OCI-LY1 (cell line): ENCODE results near the gene TRAPPC13.

Experiments
- H2AFZ ChIP-seq: fragments of 200-600 bp; sonication (generic), shearing (Covaris generic); 2 replicates; pipeline ENCODE4 v1.6.0; 2014; ENCODE audit warnings: antibody characterized with exemption, mild to moderate bottlenecking, low read length
- H3F3A ChIP-seq: fragments of 200-600 bp; sonication (generic), shearing (Covaris generic); 2 replicates; pipeline ENCODE4 v1.6.0; 2014; ENCODE audit warnings: mild to moderate bottlenecking, antibody characterized with exemption, low read length, moderate library complexity; ENCODE audit not compliant: insufficient read depth
- H3K27ac ChIP-seq: fragments of 200-600 bp; sonication (generic); 2 replicates; pipeline ENCODE4 v1.5.1; 2014; ENCODE audit warnings: low read length, mixed run types, mild to moderate bottlenecking, low read depth; ENCODE audit not compliant: poor library complexity, severe bottlenecking
- H3K27me3 ChIP-seq: fragments of 200-600 bp; sonication (generic); 2 replicates; pipeline ENCODE4 v1.6.0; 2014; ENCODE audit warnings: antibody characterized with exemption, mild to moderate bottlenecking, low read length, moderate library complexity; ENCODE audit not compliant: insufficient read depth
- H3K36me3 ChIP-seq: fragments of 200-600 bp; sonication (generic); 2 replicates; pipeline ENCODE4 v1.6.1; 2014; ENCODE audit warnings: mild to moderate bottlenecking, antibody characterized with exemption, low read length, moderate library complexity, mixed read lengths; ENCODE audit not compliant: insufficient read depth
- H3K4me1 ChIP-seq: fragments of 200-600 bp; sonication (generic); 2 replicates; pipeline ENCODE4 v1.5.1; 2014; ENCODE audit warnings: mild to moderate bottlenecking, low read length, moderate library complexity; ENCODE audit not compliant: insufficient read depth, severe bottlenecking
- H3K4me2 ChIP-seq: fragments of 200-600 bp; sonication (generic), shearing (Covaris generic); 2 replicates; pipeline ENCODE4 v1.6.1; 2014; ENCODE audit warnings: low read length
- H3K4me3 ChIP-seq: fragments of 200-600 bp; sonication (generic); 2 replicates; pipeline ENCODE4 v1.5.1; 2014; ENCODE audit warnings: low read length, low read depth, mild to moderate bottlenecking, mixed read lengths; ENCODE audit not compliant: poor library complexity, severe bottlenecking
- H3K79me2 ChIP-seq: fragments of 200-600 bp; shearing (Covaris generic); 2 replicates; pipeline ENCODE4 v1.6.1; 2016; ENCODE audit warnings: mixed run types, low read length, mixed read lengths; ENCODE audit not compliant: insufficient read depth
- H3K9ac ChIP-seq: fragments of 200-600 bp; sonication (generic), shearing (Covaris generic); 2 replicates; pipeline ENCODE4 v1.6.1; 2014; ENCODE audit warnings: mild to moderate bottlenecking, low read length, mixed read lengths
- H3K9me2 ChIP-seq: fragments of 200-600 bp; sonication (generic), shearing (Covaris generic); 2 replicates; pipeline ENCODE4 v1.6.1; 2014; ENCODE audit warnings: low read depth, mild to moderate bottlenecking, low read length, mixed read lengths
- H3K9me3 ChIP-seq: fragments of 200-600 bp; shearing (Covaris generic); 2 replicates; pipeline ENCODE4 v1.6.1; 2014; ENCODE audit warnings: low read length, mixed read lengths
- H4K20me1 ChIP-seq: fragments of 200-600 bp; sonication (generic), shearing (Covaris generic); 2 replicates; pipeline ENCODE4 v1.6.0; 2016; ENCODE audit warnings: mild to moderate bottlenecking, low read length; ENCODE audit not compliant: insufficient read depth
- CTCF ChIP-seq: fragments of 200-600 bp; sonication (generic), shearing (Covaris generic); IDR thresholded peaks from 2 replicates; pipeline ENCODE4 v1.5.1; 2017; ENCODE audit warnings: mild to moderate bottlenecking, antibody characterized with exemption, low read length, moderate library complexity, mixed read lengths
- EZH2 ChIP-seq: fragments of 200-600 bp; sonication (generic), shearing (Covaris generic); IDR thresholded peaks from 2 replicates; pipeline ENCODE4 v1.8.0; 2017; ENCODE audit warnings: borderline replicate concordance, mixed run types, mild to moderate bottlenecking, antibody characterized with exemption, low read length, moderate library complexity, mixed read lengths

TRAPPC13 gene

GRCh38 chr5:65623482-65623881, 1.3 kb upstream of the TRAPPC13 start:
- H3K36me3 ChIP-seq, result no peaks in the 10 kb centered on the region
- no peaks in the 10 kb centered on the region for H3K9me2 ChIP-seq
- H3K4me3 ChIP-seq, result peak overlapping the region; percentile 94
- peak overlapping the region; percentile 74 for H3K27ac ChIP-seq
- H3K9me3 ChIP-seq, result no peaks in the 10 kb centered on the region
- H3K27me3 ChIP-seq, result no peaks in the 10 kb centered on the region
- TF ChIP-seq CTCF (no peak), EZH2 (no peak)
- H3F3A ChIP-seq, result no peaks in the 10 kb centered on the region
- H4K20me1 ChIP-seq, result no peaks in the 10 kb centered on the region
- H3K9ac ChIP-seq, result peak overlapping the region; percentile 93
- peaks cover 58% of the 10 kb centered on the region for H3K79me2 ChIP-seq
- H2AFZ ChIP-seq, result no peak overlapping the region
- peaks cover 38% of the 10 kb centered on the region for H3K4me1 ChIP-seq
- peak overlapping the region; percentile 83 for H3K4me2 ChIP-seq

GRCh38 chr5:65624025-65624570, 729 bp upstream of the TRAPPC13 start, which contains the start of gene TRIM23:
Gene TRIM23 (minus strand): TSS chr5:65624333. CDS start chr5:65624274, 59 bp downstream.
- Histone ChIP-seq H2AFZ (peak within 1 kb of the TSS; percentile 56; the same call in 1 of the 2 replicates), H3K4me2 (peak within 1 kb of the TSS; percentile 83), H3K9me2 (no peaks in the 10 kb centered on the region), H4K20me1 (no peaks in the 10 kb centered on the region), H3K36me3 (no peaks in the 10 kb centered on the region; the same call in 1 of the 2 replicates), H3K9me3 (no peaks in the 10 kb centered on the region), H3K9ac (peak within 1 kb of the TSS; percentile 93), H3K79me2 (peaks cover 59% of the 10 kb centered on the region), H3K27ac (peak within 1 kb of the TSS; percentile 74), H3K4me1 (peaks cover 38% of the 10 kb centered on the region), H3K4me3 (peak within 1 kb of the TSS; percentile 94), H3K27me3 (no peaks in the 10 kb centered on the region), H3F3A (no peaks in the 10 kb centered on the region)
- TF ChIP-seq CTCF (peak; percentile 5; the same call in 1 of the 2 replicates), EZH2 (no peak)

- Histone ChIP-seq H3K27ac (peak overlapping the region; percentile 74), H4K20me1 (peaks cover 2% of the 10 kb centered on the region; the same call in 1 of the 2 replicates), H3K4me2 (peak overlapping the region; percentile 83), H3K4me1 (peaks cover 38% of the 10 kb centered on the region), H3K9ac (peak overlapping the region; percentile 93), H3K27me3 (no peaks in the 10 kb centered on the region), H3K79me2 (peaks cover 73% of the 10 kb centered on the region), H3F3A (no peaks in the 10 kb centered on the region), H3K4me3 (peak overlapping the region; percentile 94), H2AFZ (peak overlapping the region; percentile 56; the same call in 1 of the 2 replicates), H3K9me2 (no peaks in the 10 kb centered on the region), H3K36me3 (peaks cover 12% of the 10 kb centered on the region; the same call in 1 of the 2 replicates), H3K9me3 (no peaks in the 10 kb centered on the region)
- TF ChIP-seq CTCF, result no peak
Measured at GRCh38 chr5:65625743-65626142, 916 bp downstream of the TRAPPC13 start.
